Bone marrow (tissue), 2 donors: ENCODE data around the gene ACBD6.

Experiments
- DNase-seq, 2 donors: peaks; one replicate each; lab custom pipeline; 2025; lab: John Stamatoyannopoulos, UW

The ACBD6 gene

DNA sequence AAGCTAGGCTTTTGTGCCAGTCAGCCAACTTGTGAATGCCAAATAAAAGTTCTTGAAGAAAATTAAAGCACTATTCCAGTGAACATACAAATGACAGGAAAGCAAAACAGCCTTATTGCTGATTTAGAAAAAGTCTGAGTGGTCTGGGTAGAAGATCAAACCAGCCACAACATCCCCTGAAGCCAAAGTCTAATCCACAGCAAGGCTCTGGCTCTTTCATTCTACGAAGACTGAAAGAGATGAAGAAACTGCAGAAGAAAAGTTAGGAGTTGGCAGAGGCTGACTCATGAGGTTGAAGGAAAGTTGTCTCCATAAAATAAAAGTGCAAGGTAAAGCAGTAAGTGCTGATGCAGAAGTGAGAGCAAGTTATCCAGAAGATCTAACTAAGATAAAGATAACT lies 206.4 kb downstream of the ACBD6 start:
- DNase-seq: no peak

GRCh38 chr1:180294711-180295110 lies 207.7 kb downstream of the ACBD6 start:
- DNase-seq: no peak

DNA sequence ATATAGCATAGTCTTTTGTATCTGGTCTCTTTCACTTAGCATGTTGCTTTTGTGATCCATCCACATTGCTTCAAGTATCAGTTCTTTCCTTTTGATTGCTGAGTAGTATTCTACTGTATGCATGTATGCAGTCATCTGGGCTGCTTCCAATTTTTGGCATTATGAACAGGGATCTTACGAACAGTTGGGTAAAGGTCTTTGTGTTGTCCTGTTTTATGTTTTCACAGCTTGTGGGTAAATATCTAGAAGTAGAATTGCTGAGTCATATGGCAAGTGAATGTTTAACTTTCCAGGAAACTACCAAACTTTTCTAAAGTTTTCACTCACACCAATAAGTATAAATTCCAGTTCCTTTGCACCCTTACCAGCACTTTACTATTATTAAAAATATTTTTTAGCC lies 211.4 kb downstream of the ACBD6 start:
- no peak for DNase-seq

DNA sequence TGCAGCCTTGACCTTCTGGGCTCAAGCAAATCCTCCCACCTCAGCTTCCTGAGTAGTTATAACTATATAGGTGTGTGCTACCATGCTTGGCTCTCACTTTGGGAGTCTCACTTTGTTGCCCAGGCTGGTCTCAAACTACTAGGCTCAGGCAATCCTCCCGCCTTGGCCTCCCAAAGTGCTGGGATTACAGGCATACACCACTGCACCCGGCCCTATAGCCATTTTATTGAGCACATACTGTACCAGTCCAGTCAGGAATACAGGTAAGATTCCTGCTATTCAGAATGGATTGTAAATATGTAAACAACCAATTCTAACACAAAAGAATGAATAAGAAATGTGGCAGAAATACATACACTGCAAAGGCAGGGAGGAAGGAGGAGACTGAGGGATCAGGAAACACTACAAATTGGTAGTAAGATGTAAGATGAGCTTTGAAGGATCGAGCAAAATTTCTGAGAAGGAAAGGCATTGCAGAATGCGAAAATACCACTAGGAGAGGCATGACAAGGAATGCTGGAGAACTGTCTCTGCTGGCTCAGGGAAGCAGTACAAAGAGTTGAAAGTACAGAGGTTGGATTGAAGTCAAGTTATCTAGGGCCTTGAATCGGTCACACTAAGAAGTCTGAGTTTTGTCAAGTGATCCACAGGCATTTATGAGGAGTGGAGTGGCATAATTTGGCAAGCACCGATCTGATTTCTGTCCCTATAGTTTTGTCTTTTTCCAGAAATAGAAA lies 211.9 kb downstream of the ACBD6 start:
- no peak for DNase-seq

DNA sequence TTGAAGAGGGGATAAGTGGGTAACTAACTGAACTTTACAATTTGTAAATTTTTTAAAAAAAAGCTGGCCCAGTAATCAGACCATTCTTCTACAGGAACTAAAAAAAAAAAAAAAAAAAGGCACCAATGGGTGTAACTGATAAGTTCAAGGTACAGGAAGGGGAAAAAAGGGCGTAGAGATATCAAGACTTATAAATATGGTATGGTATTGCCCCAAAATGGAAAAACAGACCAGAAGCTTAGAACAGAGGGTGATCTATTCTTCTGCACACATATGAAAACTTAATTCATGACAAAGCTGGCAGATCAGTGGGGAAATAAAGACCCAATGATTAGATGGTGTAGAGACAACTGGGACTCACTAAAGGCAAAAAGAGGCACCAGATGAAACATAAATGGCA lies 213.4 kb downstream of the ACBD6 start:
- no peak for DNase-seq

DNA sequence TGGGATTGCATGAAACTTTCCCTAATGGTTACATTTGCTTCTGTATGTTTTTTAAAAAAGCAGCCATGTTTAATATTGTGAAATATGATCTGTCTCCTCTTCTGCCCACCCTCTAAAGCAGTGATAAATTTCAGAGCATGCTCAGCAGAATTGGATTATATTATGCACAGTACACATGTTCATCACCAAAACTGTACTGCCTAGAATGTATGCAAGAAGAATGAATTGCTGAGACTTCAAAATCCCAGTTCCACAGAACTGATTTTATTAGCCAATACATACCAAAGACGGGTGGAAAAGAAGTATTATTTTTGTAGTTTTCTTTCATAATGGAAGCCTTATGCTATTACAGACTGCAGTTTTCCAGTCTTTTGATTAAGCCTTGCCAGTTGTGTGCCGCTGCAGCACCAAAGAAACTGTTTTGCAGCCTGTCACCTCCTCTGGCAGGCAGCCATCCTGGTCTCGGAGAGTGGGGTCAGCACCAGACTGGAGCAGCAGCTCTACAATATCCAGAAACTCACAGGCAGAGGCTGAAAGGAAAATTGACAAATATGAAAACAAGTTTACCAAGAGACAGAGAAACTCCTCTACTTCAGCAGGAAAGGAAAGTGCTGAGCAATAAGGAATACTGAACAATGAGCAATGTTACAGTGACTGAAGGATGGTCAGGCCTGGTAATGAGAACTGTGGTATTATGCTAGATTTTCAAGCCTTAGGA lies 214.2 kb downstream of the ACBD6 start:
- no peak for DNase-seq

- DNase-seq: no peak
These were observed 216.0 kb downstream of the ACBD6 start for GRCh38 chr1:180286417-180286816.

GRCh38 chr1:180283098-180283497 lies 219.3 kb downstream of the ACBD6 start:
- no peak for DNase-seq

- no peak for DNase-seq
These were observed 219.9 kb downstream of the ACBD6 start for GRCh38 chr1:180282401-180283044.

GRCh38 chr1:180281490-180281889 lies 220.9 kb downstream of the ACBD6 start:
- no peak for DNase-seq

- DNase-seq: no peak
These were observed 221.8 kb downstream of the ACBD6 start for GRCh38 chr1:180280617-180281016.

DNA sequence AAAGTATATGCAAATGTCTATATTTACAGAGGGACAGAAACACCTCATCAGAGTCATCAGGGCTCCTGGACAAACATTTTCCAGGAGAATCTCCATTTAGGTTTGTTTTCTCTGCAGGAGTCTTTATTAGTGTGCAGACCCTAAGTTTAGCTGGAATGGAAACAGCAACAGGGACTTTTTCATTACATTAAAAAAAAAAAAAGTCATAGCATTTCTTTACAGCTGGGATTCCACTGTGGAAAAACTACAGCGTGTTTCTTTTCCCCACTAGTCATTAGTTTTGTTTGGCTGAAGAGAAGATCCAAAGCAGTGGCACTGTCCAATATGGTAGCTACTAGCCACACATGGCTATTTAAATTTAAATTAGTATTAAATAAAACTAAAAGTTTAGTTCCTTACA lies 222.7 kb downstream of the ACBD6 start:
- no peak for DNase-seq

DNA sequence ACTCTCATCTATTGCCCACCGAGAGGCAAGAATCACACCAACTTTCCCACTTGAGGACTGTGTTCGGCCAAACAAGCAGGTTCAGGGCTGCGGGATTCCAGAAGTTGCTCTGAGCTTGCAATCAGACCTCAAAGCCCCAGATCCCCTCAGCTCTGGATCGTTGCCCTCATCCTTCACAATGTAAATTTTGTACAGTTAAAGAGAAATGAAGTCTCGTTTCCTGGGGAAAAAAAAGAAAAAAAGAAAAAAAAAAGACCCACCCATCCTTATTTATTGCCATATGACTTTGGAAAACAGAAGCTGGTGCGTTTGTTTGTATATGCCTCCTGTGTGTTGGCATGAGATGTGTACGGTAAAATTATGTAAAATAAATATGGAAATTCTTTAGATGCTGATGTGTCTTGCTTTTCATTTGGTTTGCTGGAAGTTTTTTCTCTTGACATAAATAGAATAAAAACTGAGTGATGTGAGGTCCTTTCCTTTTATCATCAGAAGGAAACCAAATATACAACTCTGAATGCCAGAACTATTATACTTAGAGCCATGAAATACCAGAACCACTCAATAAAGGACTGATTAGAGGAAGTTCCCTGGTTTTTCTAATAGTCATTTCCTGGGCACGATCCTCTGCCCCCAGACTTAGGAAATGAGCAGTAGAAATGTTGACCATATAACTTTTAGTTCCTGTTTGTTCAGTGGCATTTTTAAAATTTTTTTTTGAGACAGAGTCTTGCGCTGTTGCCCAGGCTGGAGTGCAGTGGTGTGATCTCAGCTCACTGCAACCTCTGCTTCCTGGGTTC lies 223.6 kb downstream of the ACBD6 start:
- DNase-seq: peak in 1 of 2 donors; percentile 38

DNA sequence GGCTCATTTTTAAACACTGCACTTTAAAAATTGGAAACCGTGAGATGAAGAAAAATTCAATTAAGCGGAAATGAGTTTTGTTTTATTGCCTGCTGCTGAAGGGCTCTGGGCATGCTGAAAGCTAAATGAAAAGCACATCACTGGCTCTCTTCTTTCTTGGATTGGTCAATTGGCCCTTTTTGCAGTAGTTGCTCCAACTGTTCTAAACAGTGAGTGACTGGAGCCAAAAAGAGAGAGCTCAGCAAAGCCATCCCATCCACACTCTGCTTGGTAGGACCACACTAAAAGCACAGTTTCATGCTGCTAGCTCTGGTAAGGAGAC lies 224.2 kb downstream of the ACBD6 start:
- DNase-seq: no peak

- no peak for DNase-seq
These were observed 224.7 kb downstream of the ACBD6 start for GRCh38 chr1:180277476-180278193.

DNA sequence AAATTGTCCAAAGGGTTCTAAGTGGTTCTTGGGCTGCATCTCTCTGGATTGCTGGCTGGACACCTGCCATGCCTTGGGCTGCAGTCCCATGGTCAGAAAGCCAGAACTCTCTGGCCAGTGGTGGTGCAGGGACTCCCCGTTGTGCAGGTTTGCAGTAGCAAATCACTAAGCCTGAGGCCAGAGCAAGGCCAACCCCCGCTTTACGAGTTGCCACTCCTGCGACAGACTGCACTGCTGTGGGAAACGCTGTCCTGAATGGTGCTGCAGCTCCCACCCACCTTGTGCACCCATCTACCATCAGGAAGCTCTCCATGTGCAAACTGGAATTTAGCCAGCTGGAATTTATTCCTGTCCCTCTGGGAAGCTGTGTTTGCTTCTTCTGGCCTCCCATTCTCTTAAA lies 226.7 kb downstream of the ACBD6 start:
- DNase-seq: no peak

DNA sequence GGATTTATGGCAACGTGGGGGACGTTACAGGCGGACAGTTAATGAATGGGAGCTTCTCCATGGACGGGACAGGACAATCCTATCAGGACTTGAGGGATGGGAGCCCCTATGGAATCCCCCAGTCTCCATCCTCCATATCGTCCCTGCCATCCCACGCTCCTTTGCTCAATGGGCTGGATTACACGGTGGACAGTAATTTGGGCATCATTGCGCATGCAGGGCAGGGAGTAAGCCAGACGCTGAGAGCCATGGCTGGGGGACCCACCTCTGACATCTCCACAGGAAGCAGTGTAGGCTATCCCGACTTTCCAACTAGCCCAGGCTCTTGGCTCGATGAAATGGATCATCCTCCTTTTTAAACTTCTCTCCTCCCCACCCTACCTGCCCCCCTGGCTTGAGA lies 228.2 kb downstream of the ACBD6 start:
- DNase-seq: no peak

DNA sequence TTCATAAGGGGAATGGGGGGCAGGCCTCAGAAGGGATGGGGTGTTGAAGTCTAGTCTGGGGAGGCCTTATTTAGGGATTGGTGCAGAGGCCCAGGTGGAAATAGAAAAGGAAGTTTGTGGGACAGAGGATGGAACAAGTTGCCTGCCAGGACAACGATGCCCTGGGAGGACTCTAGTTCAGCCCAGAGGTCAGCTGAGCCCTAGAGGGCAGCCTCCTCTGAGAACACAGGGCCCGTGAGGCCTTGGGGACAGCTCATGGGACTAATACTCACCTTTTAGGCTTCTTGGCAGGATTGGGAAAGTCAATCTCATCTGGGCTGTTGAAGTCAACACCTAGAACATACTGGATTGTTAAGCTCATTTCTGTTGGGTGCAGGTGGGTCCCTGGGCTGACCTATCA lies 229.3 kb downstream of the ACBD6 start:
- DNase-seq: no peak

GRCh38 chr1:180272395-180272794 lies 230.0 kb downstream of the ACBD6 start:
- no peak for DNase-seq

DNA sequence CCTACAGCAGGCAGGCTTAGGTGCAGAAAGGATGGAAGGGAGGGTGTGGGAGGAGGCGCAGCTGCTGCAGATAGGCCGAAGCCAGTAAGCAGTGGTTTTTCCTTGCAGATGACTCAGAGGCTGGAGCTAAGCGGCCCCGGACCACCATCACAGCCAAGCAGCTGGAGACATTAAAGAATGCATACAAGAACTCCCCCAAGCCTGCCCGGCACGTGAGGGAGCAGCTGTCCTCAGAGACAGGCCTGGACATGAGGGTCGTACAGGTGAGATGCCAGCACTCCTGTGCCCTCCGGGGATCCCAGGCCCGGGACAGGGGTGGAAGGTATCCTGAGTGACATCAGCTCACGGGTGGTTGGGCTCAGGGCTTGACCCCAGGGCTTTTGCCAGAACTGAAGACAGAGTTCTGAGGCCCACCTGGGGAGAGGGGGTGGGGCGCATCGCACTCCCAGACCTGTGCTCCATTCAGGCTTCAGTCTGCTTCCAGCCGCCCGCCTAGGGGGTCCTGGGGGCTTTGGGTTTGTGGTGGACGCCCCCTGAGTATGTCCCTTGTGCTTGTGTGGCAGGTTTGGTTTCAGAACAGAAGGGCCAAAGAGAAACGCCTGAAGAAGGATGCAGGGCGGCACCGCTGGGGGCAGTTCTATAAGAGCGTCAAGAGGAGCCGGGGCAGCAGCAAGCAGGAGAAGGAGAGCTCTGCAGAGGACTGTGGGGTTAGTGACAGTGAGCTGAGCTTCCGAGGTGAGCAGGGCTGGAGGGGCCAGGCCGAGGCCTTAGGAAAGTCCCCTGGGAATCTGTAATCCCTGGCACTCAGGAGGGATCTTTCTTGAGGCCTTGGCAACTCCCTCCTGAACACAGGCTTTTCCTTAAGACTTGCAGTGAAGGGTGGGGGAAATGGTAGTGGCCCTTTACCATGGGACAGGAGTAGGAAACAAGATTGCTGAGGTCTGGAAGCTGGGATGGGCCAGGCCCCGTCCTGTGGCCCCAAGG lies 230.8 kb downstream of the ACBD6 start:
- DNase-seq: no peak
